HFF-Myc (cell line): ENCODE data around the gene RAB40B.

ENCODE experiments used
- DNase-seq: peaks from one replicate; pipeline ENCODE4 v3.0.0-alpha.2; 2011; ENCODE audit warnings: low read depth; ENCODE audit errors: extremely low read depth
- H3K4me3 ChIP-seq: replicated peaks from 2 replicates; pipeline ENCODE4 v1.5.1; 2011; ENCODE audit warnings: low read depth, mild to moderate bottlenecking, control low read depth, low read length
- CTCF ChIP-seq: IDR thresholded peaks from 2 replicates; pipeline ENCODE4 v1.5.1; 2012; ENCODE audit warnings: mild to moderate bottlenecking, low read depth, low read length, control low read depth; ENCODE audit errors: missing control alignments

Gene RAB40B

GRCh38 chr17:82614095-82614631 is 84.3 kb downstream of the RAB40B start:
- no peak for DNase-seq
- H3K4me3 ChIP-seq, result no peak overlapping the region
- TF ChIP-seq CTCF, result no peak

DNA sequence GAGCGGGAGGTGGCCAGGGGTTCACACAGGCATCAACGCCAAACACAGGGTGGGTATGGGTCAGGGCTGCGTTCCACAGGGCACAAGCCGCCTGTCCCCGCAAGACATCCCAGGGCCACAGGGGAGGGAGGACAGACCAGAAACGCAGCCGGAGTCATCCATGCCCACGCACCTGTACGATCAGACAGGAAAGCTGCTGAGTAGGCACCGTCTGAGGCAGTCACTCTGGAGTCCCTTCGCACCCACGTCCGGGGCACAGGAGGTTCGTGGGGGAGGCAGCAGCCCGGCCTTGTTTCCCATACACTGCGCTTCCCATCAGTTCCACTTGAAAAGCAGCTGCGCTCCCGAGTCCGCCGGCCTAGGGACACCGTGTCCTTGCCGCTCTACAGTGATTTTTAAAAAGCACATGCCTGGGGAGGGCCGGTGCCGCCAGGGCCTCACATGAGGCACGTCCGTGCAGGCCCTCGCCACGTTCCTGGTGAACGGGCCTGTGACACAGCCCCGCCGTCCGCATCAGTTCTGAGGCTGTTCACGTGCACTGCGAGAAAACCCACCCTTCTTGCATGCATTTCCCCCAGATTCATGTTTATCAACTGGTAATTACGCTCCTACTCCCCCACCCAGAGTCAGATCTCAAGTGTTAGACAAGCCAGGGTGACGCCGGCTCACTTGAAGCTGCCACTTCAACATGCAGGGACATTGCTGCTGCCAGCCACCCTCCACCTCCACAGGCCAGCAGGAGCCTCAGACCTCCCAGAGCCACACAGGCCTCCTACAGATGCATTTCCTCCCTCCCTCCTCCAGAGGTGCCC is 85.0 kb downstream of the RAB40B start:
- no peak for DNase-seq
- no peak overlapping the region for H3K4me3 ChIP-seq
- no peak for TF ChIP-seq CTCF

- no peak for TF ChIP-seq CTCF
- DNase-seq, result no peak
These were observed 87.1 kb downstream of the RAB40B start for GRCh38 chr17:82611140-82612058.

GRCh38 chr17:82609655-82610054 is 88.8 kb downstream of the RAB40B start:
- TF ChIP-seq CTCF, result no peak
- H3K4me3 ChIP-seq, result no peak overlapping the region
- DNase-seq, result no peak

More at GRCh38 chr17:82611140-82612058, 87.1 kb downstream of the RAB40B start:
- H3K4me3 ChIP-seq, result no peak overlapping the region

- DNase-seq, result no peak
- H3K4me3 ChIP-seq, result no peak overlapping the region
- no peak for TF ChIP-seq CTCF
These were observed 89.7 kb downstream of the RAB40B start for GRCh38 chr17:82608816-82609215.

DNA sequence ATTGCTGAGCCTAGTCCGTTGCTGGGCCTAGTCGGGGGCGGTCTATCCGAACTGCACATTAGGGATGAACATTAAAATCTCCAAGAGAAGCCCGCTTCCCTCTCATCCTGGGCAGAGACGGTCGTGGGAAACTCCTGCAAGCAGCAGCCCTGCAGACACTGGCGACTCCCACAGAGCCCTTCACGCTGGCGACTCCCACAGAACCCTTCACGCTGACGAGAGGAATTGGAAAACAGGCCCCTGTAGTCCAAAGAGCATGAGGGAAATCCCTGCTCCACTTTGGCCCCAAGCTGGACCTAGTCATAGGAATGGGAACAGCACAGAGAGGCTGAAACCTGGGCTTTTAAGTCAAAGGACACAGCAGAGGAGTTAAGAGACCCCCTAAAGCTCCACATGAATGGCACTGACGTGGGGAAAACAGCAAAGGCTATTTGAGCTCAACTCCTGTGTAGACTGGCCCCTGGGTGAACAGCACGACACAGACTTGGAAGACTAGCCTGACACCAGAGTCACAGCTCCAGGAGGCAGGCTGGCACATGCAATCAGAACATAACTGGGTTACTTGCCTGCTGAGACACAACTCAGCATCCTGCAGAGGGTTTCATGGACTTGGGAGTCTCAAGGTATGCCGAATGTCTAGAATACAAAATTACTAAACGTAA is 92.4 kb downstream of the RAB40B start:
- no peak for DNase-seq
- TF ChIP-seq CTCF, result no peak
- H3K4me3 ChIP-seq, result no peak overlapping the region
